Right ventricle myocardium superior (tissue), 1 donor: ENCODE data around the gene EXOC3L4. TPM values are rescaled to one million over a fixed set of nuclear protein-coding genes. Genes with fewer than 3 reads are reported as not detected.

Experiments
- ATAC-seq: fragments of 200-7000 bp; cut with Tn5 transposase; one replicate; pipeline ENCODE4 v1.9.1; 2020; ENCODE audit warnings: mild to moderate bottlenecking; ENCODE audit not compliant: poor library complexity
- DNase-seq: peaks from one replicate; pipeline ENCODE4 v3.0.0-alpha.2; 2020
- intact Hi-C: fragments of 100-400 bp; cut with DNase I; formaldehyde crosslinking; loops from one replicate; pipeline ENCODE4 v1.11.2; 2022
- total RNA-seq: library from RNA; stranded (reverse); fragmentation: NEBNext Ultra II Directional; extraction: Animal tissue kit (Norgen Biotek cat#: 25700); gene quantifications from one replicate; pipeline ENCODE4 v1.2.1, GENCODE V29; 2021
- donor health status: DM: no; HTN: yes; CAD: no; lungs with severe emphysema.

EXOC3L4 gene
- total RNA-seq, 1 donor from 2014 or later = 0.38 TPM

DNA sequence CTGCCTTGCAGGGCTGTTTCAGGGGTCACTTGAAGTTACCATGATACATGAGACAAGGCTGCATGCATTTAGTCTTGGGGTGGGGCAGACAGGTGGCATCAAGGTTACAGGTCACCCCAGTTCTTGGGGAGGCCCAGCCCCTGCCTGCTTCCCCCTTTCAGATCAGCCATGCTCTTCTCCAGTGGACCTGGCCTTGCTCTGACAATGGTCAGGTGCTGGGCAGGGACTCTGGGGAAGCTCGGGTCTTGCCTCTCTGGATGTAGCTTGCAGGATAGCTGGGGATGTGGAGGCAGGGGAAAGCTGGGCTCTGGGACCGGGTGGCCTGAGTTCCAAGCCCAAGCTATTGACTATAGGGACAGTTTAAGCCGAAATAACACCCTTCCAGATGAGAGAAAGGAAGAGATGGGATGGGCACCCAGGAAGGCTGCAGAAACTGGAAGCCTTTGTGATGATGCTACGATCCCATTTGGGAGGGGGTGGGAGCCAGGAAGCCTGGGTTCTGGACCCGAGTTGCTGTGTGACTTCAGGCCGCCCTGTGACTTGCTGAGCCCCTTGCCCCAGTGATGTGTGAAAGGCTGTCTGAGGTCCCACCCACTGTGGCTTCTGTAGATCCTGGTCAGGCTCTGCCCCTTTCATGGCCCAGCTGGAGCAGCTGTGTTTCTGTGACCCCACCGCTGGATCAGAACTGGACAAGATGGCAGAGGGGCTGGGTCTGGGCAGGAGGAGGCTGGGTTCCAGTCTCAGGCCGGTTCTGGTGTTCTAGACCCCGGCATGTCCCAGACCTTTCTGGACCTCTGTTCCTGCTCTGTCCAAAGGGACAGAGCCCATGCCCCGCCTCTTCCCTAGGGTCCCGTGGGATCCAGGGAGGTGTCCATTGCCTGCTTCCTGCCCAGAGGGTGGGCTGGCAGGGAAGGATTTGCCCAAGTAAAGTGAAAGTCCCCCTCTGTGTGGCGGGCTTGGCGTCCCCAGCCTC lies 30.9 kb downstream of the EXOC3L4 start:
- intact Hi-C loops = no loop called here
- peak; percentile 39 for DNase-seq
- no peak for ATAC-seq

GRCh38 chr14:103126088-103126872 lies 31.8 kb downstream of the EXOC3L4 start:
- peak; percentile 43 for DNase-seq
- ATAC-seq = no peak
- intact Hi-C loops = no loop called here

GRCh38 chr14:103126873-103127304 lies 32.4 kb downstream of the EXOC3L4 start:
- intact Hi-C loops = no loop called here
- DNase-seq = peak; percentile 72
- ATAC-seq = peak; percentile 22

DNA sequence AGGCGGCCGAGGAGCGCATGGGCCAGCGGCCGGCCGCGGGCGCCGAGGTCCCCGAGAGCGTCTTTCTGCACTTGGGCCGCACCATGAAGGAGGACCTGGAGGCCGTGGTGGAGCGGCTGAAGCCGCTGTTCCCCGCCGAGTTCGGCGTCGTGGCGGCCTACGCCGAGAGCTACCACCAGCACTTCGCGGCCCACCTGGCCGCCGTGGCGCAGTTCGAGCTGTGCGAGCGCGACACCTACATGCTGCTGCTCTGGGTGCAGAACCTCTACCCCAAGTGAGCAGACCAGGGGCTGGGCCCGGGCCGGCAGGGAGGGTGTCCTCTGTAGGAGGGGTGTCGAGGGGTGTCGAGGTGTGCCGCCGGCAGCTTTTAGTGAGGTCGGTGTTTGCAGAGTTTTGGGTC lies 32.8 kb downstream of the EXOC3L4 start:
- ATAC-seq = no peak
- DNase-seq = peak; percentile 39
- intact Hi-C loops = no loop called here

GRCh38 chr14:103127861-103128598 lies 33.5 kb downstream of the EXOC3L4 start:
- ATAC-seq (no peak), DNase-seq (peak; percentile 41)
- intact Hi-C loops = no loop called here

- no peak for ATAC-seq
- DNase-seq = peak; percentile 55
- intact Hi-C loops = no loop called here
These were observed 34.2 kb downstream of the EXOC3L4 start for GRCh38 chr14:103128631-103129300.

- ATAC-seq = no peak
- intact Hi-C loops = no loop called here
- DNase-seq = no peak
These were observed 34.9 kb downstream of the EXOC3L4 start for GRCh38 chr14:103129301-103130016.

GRCh38 chr14:103130017-103130764 lies 35.7 kb downstream of the EXOC3L4 start:
- peak; percentile 35 for DNase-seq
- intact Hi-C loops = no loop called here
- ATAC-seq = no peak

GRCh38 chr14:103130965-103131364 lies 36.4 kb downstream of the EXOC3L4 start:
- ATAC-seq = no peak
- peak; percentile 42 for DNase-seq
- intact Hi-C loops = no loop called here

DNA sequence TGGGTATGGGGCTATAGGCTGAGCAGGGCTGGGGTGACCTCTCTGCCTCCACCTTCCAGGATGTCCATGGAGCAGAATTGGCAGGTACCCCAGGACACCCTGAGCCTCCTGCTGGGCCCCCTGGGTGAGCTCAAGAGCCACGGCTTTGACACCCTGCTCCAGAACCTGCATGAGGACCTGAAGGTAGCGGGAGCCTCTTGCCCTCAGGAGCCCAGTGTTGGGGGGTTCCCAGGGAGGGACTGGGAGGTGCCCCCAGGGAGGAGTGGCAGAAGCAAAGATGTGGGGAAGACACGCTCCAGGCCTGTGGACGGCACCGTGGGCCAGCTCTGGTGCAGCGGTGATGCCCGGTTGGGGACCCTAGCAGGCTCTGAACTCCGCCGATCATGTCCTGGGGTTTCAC lies 37.1 kb downstream of the EXOC3L4 start:
- intact Hi-C loops = no loop called here
- DNase-seq = no peak
- ATAC-seq = no peak

- peak; percentile 51 for DNase-seq
- intact Hi-C loops = no loop called here
- peak; percentile 12 for ATAC-seq
These were observed 38.1 kb downstream of the EXOC3L4 start for GRCh38 chr14:103132381-103133209.

DNA sequence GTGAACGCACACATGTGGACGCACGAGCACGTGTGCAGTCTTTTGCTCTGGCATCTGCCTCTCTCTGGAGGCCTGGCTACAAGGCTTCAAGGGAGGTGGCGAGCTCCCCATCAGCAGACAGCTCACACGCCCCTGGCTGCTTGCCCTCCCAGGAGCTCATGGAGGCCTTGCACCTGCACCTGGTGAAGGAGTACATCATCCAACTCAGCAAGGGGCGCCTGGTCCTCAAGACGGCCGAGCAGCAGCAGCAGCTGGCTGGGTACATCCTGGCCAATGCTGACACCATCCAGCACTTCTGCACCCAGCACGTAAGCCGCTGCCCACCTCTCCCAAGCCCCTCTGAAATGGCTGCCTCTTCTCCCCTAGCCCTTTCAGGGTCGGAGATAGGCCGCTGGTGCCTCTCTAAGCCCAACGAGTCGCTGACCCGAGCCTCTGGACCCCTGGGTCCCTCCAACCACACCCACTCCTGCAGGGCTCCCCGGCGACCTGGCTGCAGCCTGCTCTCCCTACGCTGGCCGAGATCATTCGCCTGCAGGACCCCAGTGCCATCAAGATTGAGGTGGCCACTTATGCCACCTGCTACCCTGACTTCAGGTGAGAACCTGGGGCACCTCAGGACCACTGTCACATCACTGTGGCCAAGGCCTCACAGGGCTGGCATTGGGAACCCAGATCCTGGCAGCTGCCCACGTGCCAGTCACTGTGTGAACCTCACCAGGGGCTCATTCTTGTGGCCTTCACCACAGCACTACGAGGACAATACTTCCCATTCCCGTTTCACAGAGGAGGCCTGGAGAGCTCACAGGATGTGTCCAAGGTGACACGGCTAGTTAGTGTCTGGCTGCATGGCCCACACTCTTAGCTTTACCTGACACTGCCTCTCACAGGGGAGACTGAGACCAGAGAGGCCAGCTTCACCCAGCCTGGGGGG lies 39.0 kb downstream of the EXOC3L4 start:
- DNase-seq = no peak
- ATAC-seq = no peak

DNA sequence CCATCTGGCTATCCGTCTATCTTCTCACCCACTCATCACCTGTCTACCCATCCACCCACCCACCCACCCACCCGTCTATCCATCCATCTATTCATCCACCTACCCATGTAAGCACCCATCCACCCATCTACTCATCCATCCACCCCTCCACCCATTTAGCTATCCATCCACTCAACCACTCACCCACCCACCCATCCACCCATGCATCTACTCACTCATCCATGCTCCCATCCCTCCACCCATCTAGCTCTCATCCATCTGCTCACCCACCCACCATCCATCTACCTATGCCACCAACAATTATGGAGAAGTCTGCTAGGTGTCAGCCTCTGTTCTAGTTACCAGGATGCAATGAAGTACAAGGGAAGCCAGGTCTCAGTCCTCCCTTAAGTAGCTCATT lies 39.9 kb downstream of the EXOC3L4 start:
- intact Hi-C loops = no loop called here
- no peak for ATAC-seq
- no peak for DNase-seq

More for the DNA sequence above, 39.0 kb downstream of the EXOC3L4 start:
- intact Hi-C loops = no loop called here

DNA sequence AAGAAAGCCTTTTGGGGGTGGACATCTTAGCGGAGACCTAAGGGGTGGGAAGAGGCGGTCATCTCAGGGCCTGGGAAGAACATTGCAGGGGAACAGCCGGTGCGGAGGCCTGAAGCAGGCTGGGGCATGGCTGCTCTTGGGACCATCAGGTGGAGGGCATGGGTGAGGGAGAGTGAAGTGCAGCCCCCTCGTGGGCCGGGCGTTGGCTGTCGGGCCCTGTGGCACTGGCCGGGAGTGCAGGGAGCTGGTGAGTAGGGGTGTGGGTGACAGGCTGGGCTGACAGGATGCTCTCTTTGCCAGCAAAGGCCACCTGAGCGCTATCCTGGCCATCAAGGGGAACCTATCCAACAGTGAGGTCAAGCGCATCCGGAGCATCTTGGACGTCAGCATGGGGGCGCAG lies 40.4 kb downstream of the EXOC3L4 start:
- ATAC-seq (no peak), DNase-seq (no peak)
- intact Hi-C loops = no loop called here
